ENCODE measurements around the gene DIP2C.
"Not testable (repeated sequence)": the region's sequence is repeated elsewhere in the genome, so short reads cannot be mapped to it uniquely, and the experiment has no call there.

The DIP2C gene, protein sequence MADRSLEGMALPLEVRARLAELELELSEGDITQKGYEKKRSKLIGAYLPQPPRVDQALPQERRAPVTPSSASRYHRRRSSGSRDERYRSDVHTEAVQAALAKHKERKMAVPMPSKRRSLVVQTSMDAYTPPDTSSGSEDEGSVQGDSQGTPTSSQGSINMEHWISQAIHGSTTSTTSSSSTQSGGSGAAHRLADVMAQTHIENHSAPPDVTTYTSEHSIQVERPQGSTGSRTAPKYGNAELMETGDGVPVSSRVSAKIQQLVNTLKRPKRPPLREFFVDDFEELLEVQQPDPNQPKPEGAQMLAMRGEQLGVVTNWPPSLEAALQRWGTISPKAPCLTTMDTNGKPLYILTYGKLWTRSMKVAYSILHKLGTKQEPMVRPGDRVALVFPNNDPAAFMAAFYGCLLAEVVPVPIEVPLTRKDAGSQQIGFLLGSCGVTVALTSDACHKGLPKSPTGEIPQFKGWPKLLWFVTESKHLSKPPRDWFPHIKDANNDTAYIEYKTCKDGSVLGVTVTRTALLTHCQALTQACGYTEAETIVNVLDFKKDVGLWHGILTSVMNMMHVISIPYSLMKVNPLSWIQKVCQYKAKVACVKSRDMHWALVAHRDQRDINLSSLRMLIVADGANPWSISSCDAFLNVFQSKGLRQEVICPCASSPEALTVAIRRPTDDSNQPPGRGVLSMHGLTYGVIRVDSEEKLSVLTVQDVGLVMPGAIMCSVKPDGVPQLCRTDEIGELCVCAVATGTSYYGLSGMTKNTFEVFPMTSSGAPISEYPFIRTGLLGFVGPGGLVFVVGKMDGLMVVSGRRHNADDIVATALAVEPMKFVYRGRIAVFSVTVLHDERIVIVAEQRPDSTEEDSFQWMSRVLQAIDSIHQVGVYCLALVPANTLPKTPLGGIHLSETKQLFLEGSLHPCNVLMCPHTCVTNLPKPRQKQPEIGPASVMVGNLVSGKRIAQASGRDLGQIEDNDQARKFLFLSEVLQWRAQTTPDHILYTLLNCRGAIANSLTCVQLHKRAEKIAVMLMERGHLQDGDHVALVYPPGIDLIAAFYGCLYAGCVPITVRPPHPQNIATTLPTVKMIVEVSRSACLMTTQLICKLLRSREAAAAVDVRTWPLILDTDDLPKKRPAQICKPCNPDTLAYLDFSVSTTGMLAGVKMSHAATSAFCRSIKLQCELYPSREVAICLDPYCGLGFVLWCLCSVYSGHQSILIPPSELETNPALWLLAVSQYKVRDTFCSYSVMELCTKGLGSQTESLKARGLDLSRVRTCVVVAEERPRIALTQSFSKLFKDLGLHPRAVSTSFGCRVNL (N-terminal part only)

DNA sequence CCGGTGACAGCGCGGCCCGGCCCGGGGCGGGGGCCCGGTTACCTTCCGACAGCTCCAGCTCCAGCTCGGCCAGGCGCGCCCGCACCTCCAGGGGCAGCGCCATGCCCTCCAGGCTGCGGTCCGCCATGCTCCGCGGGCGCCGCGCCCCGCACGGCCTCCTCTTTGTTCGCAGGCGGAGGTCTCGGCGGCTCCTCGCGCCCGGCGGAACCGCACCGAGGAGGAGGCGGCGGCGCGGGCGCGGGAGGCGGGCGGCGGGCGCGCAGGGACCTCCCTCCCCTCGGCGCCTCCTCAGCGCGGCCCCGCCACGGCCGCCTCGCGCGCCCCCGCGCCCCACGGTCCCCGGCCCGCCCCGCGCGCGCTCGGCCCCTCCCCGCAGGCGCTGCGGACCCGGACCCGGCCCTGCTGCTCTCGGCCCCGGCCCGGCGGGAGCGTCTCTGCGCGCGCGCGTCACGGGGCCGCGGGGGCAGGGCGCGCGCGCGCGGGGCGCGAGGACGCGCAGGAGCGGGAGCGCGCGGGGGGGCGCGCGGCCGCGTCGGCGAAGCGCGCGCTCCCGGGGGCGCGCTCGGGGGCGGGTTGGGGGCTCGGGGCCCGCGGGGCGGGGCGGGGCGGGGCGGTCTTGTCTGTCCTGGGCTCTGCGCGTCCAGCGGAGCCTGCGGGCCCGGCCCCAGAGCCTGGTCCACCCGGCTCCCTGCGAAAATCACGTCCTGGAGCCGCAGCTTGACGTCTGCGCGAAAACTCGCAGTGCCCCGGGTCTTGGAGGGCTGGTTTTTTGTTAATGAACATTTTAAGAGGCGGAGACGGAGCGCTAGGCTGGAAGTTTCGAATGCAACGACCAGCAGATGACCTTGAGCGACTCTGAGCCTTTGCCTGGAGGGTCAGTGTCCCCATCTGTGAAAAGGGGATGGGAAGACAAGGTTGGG is at the start of gene DIP2C:
TSS of gene DIP2C (minus strand) at position 217 of the 920 bp plus-strand sequence. CDS start at position 127, 90 bp downstream.
- DNase-seq, result no peak

DNA sequence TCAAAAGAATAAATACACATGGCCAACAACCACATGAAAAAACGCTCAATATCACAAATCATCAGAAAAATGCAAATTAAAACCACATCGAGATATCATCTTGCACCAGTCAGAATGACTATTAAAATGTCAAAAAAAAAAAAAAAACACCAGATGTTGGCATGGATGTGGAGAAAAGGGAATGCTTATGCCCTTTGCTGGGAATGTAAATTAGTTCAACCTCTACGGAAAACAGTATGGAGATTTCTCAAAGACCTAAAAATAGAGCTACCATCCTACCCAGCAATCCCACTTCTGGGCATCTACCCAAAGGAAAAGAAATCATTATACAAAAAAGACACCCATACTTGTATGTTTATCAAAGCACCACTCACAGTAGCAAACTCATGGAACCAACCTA is 45.0 kb upstream of the DIP2C start:
- DNase-seq, result no peak

DNA sequence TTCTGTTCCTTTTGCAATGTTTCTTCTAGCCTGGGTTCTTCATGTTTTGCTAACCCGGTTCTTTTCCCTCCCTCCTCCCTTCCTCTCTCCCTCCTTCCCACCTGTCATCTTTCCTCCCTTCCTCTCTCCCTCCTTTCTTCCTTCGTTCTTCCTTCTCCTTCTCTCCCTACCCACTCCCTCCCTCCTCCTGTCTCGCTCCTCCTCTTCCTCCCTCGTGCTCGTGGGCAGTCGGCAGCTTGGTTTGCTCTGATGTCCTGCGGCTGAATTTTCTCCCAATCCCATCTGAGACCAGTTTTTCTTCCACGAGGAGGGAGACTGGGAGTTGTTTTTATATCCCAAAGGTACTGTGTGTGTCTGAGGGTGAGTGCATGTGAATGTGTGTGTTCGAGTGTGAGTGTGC is 43.6 kb upstream of the DIP2C start:
- no peak for DNase-seq

DNA sequence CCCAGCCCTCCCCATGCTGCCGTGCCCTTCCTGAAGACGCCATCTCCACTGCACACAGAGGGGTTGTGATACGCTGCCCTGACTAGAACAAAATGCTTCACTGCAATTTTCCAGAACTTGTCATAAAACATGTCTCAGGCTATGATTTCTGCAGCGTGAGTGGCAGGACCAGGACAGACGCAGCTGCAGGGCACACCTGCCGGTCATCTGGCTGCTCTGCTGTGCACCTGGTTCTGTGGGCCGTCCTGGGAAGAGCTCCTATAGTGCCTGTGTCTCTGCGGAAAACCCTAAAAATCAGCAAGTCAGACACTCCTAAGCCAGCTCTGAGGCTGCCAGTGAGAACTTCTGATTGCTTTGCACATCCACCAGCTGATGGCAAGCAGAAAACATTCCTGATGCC is 39.7 kb upstream of the DIP2C start:
- no peak for DNase-seq

DNA sequence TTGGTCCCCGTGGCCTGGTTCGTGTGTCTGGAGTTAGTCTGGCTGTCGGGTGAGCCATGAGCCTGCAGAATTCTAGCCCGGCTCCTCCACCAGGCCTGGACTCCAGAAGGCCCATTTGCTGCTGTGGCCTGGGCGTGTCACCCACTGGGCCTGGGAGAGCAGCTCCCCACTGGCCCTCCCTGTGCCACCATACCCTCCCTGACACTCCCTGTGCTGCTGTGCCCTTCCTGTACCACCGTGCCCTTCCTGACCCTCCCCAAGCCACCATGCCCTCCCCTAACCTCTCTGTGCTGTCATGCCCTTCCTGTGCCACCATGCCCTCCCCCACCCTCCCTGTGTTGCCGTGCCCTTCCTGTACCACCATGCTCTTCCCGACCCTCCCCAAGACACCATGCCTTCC is 39.1 kb upstream of the DIP2C start:
- DNase-seq, result no peak

DNA sequence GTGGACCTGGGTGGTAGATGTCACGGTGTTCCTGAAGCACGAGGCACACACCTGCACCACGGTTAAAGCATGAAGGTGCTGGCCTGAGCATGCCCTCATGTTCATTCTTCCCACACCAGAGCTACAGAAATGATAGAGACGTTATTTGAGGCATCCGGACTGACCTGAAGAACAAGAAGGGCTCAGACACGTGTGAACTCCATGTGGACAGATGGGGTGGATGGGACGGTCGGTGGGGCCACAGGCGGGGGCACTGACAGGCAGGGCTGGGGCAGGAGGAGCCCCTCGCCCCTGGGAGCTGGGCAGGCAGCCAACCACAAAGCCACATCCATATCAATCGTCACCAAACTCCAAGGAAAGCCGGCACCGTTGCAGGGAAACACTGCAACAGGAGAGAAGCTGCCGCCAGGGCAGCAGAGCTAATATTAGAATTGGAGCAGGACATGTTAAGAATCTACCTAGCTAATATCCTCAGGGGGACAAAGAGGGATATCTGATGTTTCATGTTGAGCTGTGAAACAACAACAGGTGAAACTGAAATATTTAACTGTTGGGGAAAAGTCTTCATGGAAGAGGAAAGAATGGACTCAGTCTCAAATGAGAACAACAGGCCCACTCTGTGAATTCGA is 37.8 kb upstream of the DIP2C start:
- DNase-seq, result no peak

DNA sequence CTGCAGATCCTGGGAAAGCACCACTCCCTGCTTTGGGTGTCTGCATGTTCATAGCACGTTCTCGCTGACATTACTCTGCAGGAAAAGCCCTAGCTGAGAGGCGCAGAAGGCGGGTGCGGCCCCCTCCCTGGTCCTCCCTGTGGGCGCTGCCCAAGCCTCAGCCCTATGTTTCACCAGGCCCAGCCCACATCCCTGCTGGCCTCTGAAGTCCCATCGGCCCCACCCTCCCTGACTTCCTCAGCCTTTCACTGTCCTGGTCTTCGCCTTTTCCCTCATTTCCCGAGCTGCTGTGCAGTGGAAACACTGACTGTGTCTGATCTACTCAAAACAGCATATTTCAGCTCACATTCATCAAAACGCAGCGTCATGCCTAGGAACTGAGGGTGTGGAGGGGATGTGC is 36.3 kb upstream of the DIP2C start:
- no peak for DNase-seq

DNA sequence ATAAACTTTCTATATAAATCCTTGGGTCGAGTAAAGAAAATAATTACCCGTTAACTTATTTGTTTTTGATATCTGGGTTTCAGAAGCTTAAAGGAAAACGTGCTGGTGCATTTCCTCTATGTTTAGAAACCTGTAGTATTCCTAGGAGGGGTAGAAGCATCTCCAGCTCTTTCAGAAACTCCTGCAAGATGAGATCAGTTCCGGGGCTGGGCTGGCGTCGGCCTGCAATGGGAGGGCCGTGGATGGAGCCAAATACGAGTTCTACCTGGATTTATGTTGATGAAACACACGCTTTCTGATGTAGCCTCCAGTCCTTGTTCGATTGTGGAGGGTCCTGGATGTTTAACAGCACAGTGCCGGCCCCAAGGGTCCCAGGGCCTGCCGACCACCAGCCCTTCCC is 35.8 kb upstream of the DIP2C start:
- DNase-seq, result no peak

DNA sequence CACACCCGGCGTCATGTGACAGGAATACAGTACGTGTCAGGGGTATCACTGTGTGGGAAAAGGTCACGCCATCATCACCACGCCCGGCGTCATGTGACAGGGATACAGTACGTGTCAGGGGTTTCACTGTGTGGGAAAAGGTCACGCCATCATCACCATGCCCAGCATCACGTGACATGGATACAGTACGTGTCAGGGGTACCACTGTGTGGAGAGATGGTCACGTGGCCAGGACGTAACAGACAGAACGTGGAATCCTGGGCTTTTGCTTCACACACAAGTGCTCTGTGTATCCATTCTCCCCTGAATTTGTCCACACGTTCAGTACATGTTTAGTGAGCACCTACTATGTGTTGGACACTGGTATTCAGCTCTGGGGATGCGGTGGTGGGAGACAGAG is 34.5 kb upstream of the DIP2C start:
- no peak for DNase-seq

DNA sequence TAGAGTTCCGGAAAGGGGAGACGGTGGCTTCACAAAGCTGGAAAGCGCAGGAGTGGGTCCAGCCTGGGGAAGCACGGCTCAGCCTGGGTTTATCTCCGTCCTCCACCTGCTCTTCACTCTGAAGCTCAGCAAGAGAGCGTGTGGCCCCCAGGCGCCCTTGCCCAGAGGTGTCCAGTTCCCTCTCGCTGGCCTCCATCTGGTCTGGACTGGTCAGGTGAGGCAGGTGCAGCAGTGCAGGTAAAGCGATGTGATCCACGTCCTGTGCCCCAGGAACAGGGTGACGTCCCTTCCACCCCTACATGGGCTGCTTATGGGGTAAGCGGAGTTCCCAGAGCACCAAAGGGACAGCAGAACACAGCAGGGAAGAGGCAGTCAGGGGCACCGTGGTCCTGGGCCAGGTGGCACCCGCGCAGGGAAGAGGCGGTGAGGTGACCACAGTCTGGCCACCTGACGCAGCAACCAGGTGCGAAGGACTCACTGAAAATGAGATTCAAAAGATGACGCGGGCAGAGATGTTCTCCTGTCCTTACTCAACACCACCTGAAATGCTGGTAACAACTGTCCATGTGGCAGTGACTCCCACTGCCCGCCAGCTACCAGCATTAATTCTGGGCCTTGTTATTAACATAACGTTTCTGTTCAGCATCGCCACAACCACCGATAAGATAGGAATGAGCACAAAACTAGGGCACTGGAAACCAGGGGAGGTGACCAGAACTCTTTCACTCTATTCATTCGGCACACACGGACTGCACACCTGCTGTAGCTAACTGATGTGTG is 33.0 kb upstream of the DIP2C start:
- no peak for DNase-seq

DNA sequence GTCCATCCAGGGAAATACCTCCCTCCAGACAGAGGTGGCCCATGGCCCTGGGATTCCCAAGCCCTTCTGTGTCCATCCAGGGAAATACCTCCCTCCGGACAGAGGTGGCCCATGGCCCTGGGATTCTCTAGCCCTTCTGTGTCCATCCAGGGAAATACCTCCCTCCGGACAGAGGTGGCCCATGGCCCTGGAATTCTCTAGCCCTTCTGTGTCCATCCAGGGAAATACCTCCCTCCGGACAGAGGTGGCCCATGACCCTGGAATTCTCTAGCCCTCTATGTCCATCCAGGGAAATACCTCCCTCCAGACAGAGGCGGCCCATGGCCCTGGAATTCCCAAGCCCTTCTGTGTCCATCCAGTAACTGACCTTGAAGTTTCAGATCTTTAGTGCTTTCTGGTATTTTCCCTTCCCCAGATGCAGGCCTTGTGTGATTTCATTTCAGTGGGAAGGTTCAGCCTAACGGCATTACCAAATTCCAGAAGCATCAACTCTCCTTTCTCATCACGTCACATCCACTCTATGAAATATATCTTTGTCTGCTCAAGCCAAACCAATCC is 28.8 kb upstream of the DIP2C start:
- DNase-seq, result no peak

DNA sequence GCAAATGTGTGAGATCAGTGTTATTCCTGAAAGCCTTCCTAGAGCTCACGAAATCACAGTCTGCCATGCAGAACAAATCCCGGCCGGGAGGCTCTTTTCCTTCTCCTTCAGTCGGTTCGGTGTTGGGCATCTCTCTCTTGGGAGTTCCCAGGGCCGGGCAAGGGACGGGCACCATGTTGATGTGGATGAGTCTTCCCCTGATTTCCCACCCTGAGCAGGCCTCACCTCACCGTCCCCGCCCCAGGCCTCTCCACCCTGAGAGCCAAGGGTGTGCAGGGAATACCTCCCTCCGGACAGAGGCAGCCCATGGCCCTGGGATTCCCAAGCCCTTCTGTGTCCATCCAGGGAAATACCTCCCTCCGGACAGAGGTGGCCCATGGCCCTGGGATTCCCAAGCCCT is 28.0 kb upstream of the DIP2C start:
- no peak for DNase-seq

DNA sequence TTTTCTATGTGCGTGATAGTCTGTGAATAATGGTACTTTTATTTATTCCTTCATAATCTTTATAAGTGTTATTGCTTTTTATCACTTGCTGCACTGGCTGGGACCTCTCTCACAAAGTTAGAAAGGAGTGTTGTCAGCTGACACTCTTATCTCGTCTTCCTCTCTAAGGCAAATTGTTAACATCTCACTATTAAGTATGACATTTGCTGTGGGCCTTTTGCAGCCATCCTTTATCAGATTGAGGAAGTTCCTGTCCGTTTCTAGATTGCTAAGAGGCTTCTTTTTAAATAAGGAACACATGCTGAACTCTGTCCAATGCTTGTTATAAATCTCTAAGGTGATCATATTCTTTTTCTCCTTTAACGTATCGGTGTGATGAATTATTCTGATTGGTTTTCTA is 27.4 kb upstream of the DIP2C start:
- no peak for DNase-seq

DNA sequence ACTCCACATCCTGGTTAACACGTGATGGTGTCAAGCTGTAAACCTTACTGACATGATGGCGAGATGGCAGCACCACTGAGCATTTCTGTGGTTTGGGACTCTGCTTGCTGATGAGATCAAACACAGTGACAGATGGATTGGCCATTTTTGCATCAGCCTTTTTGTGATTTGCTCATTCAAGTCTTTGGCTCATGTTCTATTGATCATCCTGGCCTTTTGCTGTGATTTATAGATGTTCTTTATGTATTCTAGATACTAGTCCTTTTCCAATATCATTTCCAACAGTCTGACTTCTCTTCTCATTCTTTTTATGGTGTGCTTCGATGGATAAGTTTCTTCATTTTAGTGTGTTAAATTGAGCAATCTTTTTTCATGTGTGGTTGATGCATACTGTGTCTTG is 24.7 kb upstream of the DIP2C start:
- DNase-seq, result no peak

DNA sequence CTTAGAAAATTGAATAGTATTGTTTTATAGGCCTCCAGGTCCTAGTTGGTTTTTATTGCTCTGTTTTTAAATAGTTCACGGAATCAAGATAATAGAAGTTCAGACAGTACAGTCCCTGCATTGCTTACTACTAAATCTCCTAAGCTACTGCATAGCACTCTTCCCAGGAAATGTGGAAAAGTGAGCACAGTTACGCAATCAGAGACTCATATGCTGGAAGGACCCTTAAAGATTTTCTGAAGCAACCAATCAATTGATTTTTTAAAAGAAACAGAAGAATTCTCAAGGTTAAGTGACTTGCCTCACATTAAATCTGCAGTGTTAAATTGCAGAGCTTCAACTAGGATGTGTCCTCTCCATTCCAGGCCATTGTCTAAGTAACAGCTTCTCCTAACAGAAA is 23.1 kb upstream of the DIP2C start:
- no peak for DNase-seq

DNA sequence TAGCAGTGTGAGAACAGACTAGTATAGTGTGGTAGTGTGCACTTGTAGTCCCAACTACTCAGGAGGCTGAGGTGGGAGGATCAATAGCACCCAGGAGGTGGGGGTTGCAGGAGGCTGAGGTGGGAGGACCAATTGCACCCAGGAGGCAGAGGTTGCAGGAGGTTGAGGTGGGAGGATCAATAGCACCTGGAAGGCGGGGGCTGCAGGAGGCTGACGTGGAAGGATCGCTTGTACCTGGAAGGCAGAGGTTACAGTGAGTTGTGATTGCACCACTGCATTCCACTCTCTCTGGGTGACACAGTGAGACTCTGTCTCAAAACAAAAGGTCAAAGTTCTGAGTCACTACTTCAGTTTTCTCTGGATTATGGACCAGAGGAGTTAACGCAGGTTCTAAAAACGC is 22.6 kb upstream of the DIP2C start:
- DNase-seq, result no peak

DNA sequence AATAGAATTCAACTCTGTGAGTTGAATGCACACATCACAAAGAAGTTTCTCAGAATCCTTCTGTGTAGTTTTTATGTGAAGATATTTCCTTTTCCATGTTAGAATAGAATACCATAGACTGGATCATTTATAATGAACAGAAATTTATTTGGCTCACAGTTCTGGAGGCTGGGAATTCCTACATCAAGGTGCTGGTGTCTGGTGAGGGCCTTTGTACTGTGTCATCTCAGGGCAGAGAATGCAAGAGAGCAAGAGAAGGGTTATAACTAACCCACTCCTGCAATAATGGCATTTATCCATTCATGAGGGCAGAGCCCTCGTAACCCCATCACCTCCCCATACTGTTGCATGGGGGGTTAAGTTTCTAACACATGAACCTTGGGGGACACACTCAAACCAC is 18.4 kb upstream of the DIP2C start:
- DNase-seq, result no peak

DNA sequence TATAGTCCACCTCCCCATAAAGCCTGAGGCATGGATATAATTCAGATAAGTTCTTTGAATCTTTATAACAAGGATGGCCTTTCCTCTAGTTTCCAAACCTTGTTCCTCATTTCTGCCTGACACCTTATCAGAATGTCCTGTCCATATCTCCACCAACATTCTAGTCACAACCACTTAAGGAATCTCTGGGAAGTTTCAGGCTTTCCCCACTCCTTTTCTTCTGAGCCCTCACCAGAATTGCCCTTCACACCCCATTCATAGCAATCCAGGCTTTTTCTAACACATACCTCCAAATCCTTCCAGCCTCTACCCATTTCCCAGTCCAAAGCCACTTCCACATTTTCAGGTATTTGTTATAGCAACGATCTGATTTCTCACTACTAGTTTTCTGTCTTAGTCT is 18.0 kb upstream of the DIP2C start:
- no peak for DNase-seq

DNA sequence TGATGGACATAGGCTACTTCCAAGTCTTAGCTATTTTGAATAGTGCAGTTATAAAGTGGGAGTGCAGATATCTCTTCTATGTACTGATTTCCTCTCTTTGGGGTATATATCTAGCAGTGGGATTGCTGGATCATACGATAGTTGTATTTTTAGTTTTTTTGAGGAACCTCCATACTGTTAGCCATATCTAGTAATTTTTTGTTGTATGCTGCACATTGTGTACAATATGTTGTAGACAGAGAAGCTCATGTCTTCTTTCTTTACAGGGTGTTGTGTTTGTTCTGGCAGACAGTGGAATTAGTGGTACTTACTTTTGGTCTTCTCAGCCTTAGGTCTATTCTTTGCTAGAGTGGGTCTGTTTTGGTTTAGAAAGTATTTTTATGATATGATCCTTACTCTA is 13.7 kb upstream of the DIP2C start:
- DNase-seq, result no peak

DNA sequence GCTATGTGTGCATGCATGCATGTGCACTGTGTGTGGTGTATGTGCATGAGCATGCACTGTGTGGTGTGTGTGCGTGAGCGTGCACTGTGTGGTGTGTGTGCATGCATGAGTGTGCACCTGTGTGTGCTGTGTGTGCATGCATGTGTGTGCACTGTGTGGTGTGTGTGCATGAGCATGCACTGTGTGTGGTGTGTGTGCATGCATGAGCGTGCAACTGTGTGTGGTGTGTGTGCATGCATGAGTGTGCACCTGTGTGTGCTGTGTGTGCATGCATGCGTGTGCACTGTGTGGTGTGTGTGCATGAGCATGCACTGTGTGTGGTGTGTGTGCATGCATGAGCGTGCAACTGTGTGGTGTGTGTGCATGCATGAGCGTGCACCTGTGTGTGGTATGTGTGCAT is 10.7 kb upstream of the DIP2C start:
- DNase-seq, result not testable (repeated sequence)
